Nephron progenitor cell (in vitro differentiated cells): Measurements from ENCODE around the gene HMG20A.
A peak's percentile ranks its signal among the peaks of the same experiment; 100 is the strongest.

Source experiments
- DNase-seq: peaks from one replicate; pipeline ENCODE4 v3.0.0; 2021
- H3K27ac Mint-ChIP-seq: 2 replicates; pipeline ENCODE4 v1.8.0; 2021; ENCODE audit warnings: mild to moderate bottlenecking, moderate library complexity, mixed read lengths
- H3K27me3 Mint-ChIP-seq: 2 replicates; pipeline ENCODE4 v1.8.0; 2021; ENCODE audit warnings: mild to moderate bottlenecking, low read depth, mixed read lengths; ENCODE audit not compliant: poor library complexity
- H3K36me3 Mint-ChIP-seq: 2 replicates; pipeline ENCODE4 v1.8.0; 2021; ENCODE audit warnings: low read depth, mixed read lengths
- H3K4me1 Mint-ChIP-seq: 2 replicates; pipeline ENCODE4 v1.8.0; 2021; ENCODE audit warnings: mixed read lengths
- H3K4me3 Mint-ChIP-seq: 2 replicates; pipeline ENCODE4 v1.8.0; 2021; ENCODE audit warnings: mild to moderate bottlenecking, moderate library complexity, mixed read lengths
- H3K9me3 Mint-ChIP-seq: 2 replicates; pipeline ENCODE4 v1.8.0; 2021; ENCODE audit warnings: mild to moderate bottlenecking, moderate library complexity, mixed read lengths
- TF ChIP-seq, protein P1 (sequence below): fragments of 200-600 bp; sonication (generic); IDR thresholded peaks from 2 replicates; pipeline ENCODE4 v1.5.0; 2021; ENCODE audit warnings: antibody characterized with exemption

The HMG20A gene

DNA sequence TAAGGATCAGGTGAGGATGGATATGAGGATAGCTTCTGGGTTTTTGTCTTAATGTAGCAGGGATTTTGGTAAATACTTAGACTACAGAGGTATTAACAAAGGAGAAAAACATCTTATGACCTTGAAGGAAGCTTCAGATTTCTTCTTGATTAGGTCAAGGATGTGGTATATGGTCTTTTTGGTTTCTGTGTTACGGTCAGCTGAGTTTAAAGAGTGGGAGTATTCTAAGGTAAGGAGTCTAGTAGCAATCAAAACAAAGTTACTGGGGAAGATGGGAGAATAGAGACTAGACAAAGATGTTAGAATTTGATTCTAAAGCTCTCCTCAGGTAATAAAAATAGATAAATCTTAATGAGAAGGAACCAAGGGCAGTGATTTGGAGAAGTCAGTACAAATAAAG is 6.2 kb downstream of the HMG20A start:
- no peaks in the 10 kb centered on the region for H3K27me3 Mint-ChIP-seq
- no peak overlapping the region for H3K4me3 Mint-ChIP-seq
- H3K27ac Mint-ChIP-seq, result peak overlapping the region; percentile 53
- no peak for DNase-seq
- no peaks in the 10 kb centered on the region for H3K9me3 Mint-ChIP-seq
- no peaks in the 10 kb centered on the region for H3K36me3 Mint-ChIP-seq
- TF ChIP-seq, protein P1, sequence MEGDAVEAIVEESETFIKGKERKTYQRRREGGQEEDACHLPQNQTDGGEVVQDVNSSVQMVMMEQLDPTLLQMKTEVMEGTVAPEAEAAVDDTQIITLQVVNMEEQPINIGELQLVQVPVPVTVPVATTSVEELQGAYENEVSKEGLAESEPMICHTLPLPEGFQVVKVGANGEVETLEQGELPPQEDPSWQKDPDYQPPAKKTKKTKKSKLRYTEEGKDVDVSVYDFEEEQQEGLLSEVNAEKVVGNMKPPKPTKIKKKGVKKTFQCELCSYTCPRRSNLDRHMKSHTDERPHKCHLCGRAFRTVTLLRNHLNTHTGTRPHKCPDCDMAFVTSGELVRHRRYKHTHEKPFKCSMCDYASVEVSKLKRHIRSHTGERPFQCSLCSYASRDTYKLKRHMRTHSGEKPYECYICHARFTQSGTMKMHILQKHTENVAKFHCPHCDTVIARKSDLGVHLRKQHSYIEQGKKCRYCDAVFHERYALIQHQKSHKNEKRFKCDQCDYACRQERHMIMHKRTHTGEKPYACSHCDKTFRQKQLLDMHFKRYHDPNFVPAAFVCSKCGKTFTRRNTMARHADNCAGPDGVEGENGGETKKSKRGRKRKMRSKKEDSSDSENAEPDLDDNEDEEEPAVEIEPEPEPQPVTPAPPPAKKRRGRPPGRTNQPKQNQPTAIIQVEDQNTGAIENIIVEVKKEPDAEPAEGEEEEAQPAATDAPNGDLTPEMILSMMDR, result no peak
- H3K4me1 Mint-ChIP-seq, result peaks cover 45% of the 10 kb centered on the region

DNA sequence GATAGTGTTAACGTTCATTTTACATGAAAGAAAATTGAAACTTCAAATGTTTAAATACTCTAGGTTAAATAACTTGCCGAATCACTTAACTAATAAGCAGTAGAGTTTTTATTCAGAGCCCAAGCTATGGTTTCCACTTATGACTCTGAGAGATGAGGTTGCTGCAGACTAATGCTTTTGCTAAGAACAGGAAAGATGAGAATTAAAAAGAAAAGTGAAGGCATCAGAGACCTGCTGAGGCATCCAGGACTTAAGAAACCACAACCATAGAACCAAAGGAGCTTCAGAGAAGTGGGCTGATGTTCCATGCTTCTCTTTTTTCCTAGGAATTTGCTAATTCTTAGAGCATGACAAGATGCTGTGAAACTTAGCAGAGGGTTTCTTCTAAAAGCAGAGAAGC is 9.5 kb downstream of the HMG20A start:
- Mint-ChIP-seq H3K27ac (no peak overlapping the region), H3K9me3 (no peaks in the 10 kb centered on the region), H3K4me3 (no peak overlapping the region), H3K4me1 (peaks cover 19% of the 10 kb centered on the region), H3K36me3 (peaks cover 4% of the 10 kb centered on the region), H3K27me3 (no peaks in the 10 kb centered on the region)
- DNase-seq, result no peak
- TF ChIP-seq, protein P1, result no peak

DNA sequence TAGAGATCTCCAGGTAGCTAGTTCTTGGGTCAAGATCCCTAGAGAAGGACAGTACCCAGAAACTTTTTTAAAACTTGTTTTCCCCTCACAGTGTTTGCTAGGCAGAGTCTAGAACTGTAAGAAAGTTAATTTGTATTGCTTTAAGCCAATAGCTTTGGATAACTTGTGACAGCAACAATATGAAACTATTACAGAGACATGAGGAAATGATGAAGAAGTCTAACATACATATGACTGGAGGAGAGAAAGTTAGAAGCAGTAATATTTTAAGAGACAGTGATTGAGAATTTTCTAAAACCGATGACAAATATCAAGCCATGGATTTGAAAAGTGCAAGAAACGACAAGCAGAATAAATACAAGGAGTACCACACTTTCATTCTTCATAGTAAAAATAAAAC is 10.0 kb downstream of the HMG20A start:
- no peak overlapping the region for H3K4me3 Mint-ChIP-seq
- H3K4me1 Mint-ChIP-seq, result peaks cover 19% of the 10 kb centered on the region
- H3K9me3 Mint-ChIP-seq, result no peaks in the 10 kb centered on the region
- no peak for DNase-seq
- peaks cover 6% of the 10 kb centered on the region for H3K36me3 Mint-ChIP-seq
- TF ChIP-seq, protein P1, result no peak
- H3K27me3 Mint-ChIP-seq, result no peaks in the 10 kb centered on the region
- no peak overlapping the region for H3K27ac Mint-ChIP-seq

DNA sequence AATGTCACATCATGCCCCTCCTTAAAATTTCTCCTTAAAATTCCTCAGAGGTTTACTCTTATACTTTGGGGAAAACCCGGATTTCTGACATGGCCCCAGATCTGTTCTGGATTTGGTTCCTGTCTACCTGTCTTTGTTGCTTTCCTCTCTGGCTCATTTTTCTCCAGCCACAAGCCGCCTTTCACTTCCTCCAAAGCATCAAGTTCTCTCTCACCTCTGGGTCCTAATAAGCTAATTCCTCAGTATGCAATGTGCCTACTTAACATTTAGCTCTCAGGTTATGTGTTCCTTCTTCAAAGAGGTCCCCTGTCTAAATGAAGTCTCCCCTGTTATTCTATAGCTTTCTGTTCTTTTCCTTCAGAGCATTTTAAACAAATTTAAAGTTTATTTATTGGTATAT is 16.1 kb downstream of the HMG20A start:
- no peak for DNase-seq
- Mint-ChIP-seq H3K27me3 (no peaks in the 10 kb centered on the region), H3K36me3 (peaks cover 23% of the 10 kb centered on the region), H3K4me1 (no peaks in the 10 kb centered on the region), H3K9me3 (no peaks in the 10 kb centered on the region), H3K27ac (no peak overlapping the region), H3K4me3 (no peak overlapping the region)
- TF ChIP-seq, protein P1, result no peak

DNA sequence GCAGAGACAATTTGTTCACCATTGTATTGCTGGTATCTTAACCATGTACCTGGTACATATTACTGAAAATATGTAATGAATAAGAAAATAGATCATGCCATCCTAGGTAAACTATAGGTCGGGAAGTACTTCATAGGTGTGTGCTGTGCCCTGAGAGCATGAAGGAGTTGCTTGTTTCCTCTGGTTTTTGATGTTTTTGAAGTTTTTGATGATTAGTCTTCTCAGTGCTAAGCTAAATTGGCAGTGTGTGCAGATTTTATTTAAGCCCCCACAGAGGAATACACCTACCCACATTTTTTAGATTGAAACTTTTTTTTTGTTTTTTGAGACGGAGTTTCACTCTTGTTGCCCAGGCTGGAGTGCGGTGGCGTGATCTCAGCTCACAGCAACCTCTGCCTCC is 16.6 kb downstream of the HMG20A start:
- Mint-ChIP-seq H3K4me1 (peaks cover under 1% of the 10 kb centered on the region), H3K27ac (no peak overlapping the region), H3K4me3 (no peak overlapping the region), H3K27me3 (no peaks in the 10 kb centered on the region), H3K9me3 (no peaks in the 10 kb centered on the region), H3K36me3 (peaks cover 23% of the 10 kb centered on the region)
- DNase-seq, result no peak
- TF ChIP-seq, protein P1, result no peak

DNA sequence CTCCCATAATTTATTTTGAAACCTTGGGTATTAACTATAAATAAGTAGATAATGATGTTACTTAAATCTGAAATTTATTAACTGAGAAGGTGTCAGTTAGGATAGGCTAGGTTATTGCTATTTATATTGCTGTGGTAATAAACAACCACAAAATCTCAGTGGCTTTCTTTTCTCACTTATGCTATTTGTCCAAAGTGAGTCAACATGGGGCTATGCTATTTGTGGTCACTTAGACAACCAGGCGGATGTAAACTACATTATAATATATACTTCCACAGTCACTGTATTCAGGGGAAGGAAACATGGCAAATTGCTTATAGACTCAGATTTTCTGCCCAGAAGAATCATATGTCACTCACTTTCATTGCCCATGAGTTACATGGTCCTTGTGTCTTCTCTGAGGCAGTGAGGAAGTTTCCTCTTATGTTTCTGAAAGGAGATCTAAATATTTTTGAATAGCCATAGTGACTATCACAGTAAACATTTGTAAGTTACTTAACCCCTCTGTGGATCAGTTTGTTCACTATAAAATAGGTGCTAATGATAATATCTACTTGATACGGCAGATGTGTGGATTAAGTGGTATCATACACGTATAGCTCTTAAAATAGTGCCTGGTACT is 19.8 kb downstream of the HMG20A start:
- TF ChIP-seq, protein P1, result no peak
- peaks cover 18% of the 10 kb centered on the region for H3K36me3 Mint-ChIP-seq
- no peak overlapping the region for H3K4me3 Mint-ChIP-seq
- DNase-seq, result no peak
- H3K9me3 Mint-ChIP-seq, result no peaks in the 10 kb centered on the region
- no peaks in the 10 kb centered on the region for H3K27me3 Mint-ChIP-seq
- H3K27ac Mint-ChIP-seq, result no peak overlapping the region
- H3K4me1 Mint-ChIP-seq, result peaks cover 19% of the 10 kb centered on the region
